HEK293T (cell line): ENCODE data around the gene PRKAR1B.

Source experiments
- ELF4 ChIP-seq: fragments of 450-650 bp; IDR thresholded peaks from 2 replicates; pipeline ENCODE4 v1.6.1; 2017; ENCODE audit warnings: antibody characterized with exemption
- FOXA1 ChIP-seq: fragments of 450-650 bp; IDR thresholded peaks from 2 replicates; pipeline ENCODE4 v1.6.1; 2016; ENCODE audit warnings: mild to moderate bottlenecking
- FOXK2 ChIP-seq: fragments of 450-650 bp; IDR thresholded peaks from 2 replicates; pipeline ENCODE4 v1.6.1; 2016; ENCODE audit warnings: mild to moderate bottlenecking
- FOXM1 ChIP-seq: fragments of 450-650 bp; IDR thresholded peaks from 2 replicates; pipeline ENCODE4 v1.6.1; 2017; ENCODE audit warnings: mild to moderate bottlenecking, borderline replicate concordance
- HDGF ChIP-seq: fragments of 450-650 bp; IDR thresholded peaks from 2 replicates; pipeline ENCODE4 v1.6.1; 2017; ENCODE audit warnings: antibody characterized with exemption, borderline replicate concordance
- PKNOX1 ChIP-seq: fragments of 450-650 bp; IDR thresholded peaks from 2 replicates; pipeline ENCODE4 v1.6.1; 2016
- SP1 ChIP-seq: fragments of 450-650 bp; IDR thresholded peaks from 2 replicates; pipeline ENCODE4 v1.6.1; 2017
- SUZ12 ChIP-seq: fragments of 450-650 bp; IDR thresholded peaks from 2 replicates; pipeline ENCODE4 v1.6.1; 2016; ENCODE audit warnings: mild to moderate bottlenecking
- TARDBP ChIP-seq: fragments of 450-650 bp; IDR thresholded peaks from 2 replicates; pipeline ENCODE4 v1.6.1; 2016
- ZNF384 ChIP-seq: fragments of 450-650 bp; IDR thresholded peaks from 2 replicates; pipeline ENCODE4 v1.6.1; 2016

- no peak for TF ChIP-seq ELF4
- TF ChIP-seq SP1, result no peak
- no peak for TF ChIP-seq ZNF384
- TF ChIP-seq PKNOX1, result no peak
- TF ChIP-seq FOXA1, result no peak
- TF ChIP-seq FOXM1, result no peak
- TF ChIP-seq FOXK2, result no peak
- TF ChIP-seq TARDBP, result no peak
- no peak for TF ChIP-seq HDGF
- no peak for TF ChIP-seq SUZ12
Observed at GRCh38 chr7:729140-730000, 2.3 kb upstream of the PRKAR1B start.
